GM19328 (cell line): ENCODE data around the gene CDC42SE2.
"Not testable (repeated sequence)": the region's sequence is repeated elsewhere in the genome, so short reads cannot be mapped to it uniquely, and the experiment has no call there.

ENCODE experiments used
- ATAC-seq: cut with Tn5 transposase; IDR thresholded peaks from one replicate; pipeline ENCODE4 v1.9.1; 2021; ENCODE audit warnings: mild to moderate bottlenecking, moderate library complexity; ENCODE audit not compliant: unreplicated experiment

The CDC42SE2 gene

GRCh38 chr5:131386779-131387178 lies 122.9 kb downstream of the CDC42SE2 start:
- ATAC-seq, result no peak

- no peak for ATAC-seq
Observed at GRCh38 chr5:131387255-131387654, 123.4 kb downstream of the CDC42SE2 start.

- no peak for ATAC-seq
Observed at GRCh38 chr5:131389096-131389868, 125.4 kb downstream of the CDC42SE2 start.

- no peak for ATAC-seq
Observed at GRCh38 chr5:131389869-131390265, 126.0 kb downstream of the CDC42SE2 start.

GRCh38 chr5:131392466-131393095 lies 128.7 kb downstream of the CDC42SE2 start:
- ATAC-seq, result no peak

GRCh38 chr5:131393498-131393968 lies 129.7 kb downstream of the CDC42SE2 start:
- ATAC-seq, result no peak

GRCh38 chr5:131394128-131394527 lies 130.3 kb downstream of the CDC42SE2 start:
- ATAC-seq, result peak; percentile 56

- ATAC-seq, result peak; percentile 78
Observed at GRCh38 chr5:131396015-131396414, 132.2 kb downstream of the CDC42SE2 start.

GRCh38 chr5:131396630-131397273 lies 132.9 kb downstream of the CDC42SE2 start:
- no peak for ATAC-seq

GRCh38 chr5:131399007-131399406 lies 135.2 kb downstream of the CDC42SE2 start:
- ATAC-seq, result not testable (repeated sequence)

GRCh38 chr5:131400585-131400984 lies 136.7 kb downstream of the CDC42SE2 start:
- ATAC-seq, result no peak

- no peak for ATAC-seq
Observed at GRCh38 chr5:131405674-131406073, 141.8 kb downstream of the CDC42SE2 start.

- ATAC-seq, result no peak
Observed at GRCh38 chr5:131406076-131406475, 142.2 kb downstream of the CDC42SE2 start.

- no peak for ATAC-seq
Observed at GRCh38 chr5:131406975-131407638, 143.3 kb downstream of the CDC42SE2 start.

- ATAC-seq, result peak; percentile 69
Observed at GRCh38 chr5:131413605-131414559, 150.0 kb downstream of the CDC42SE2 start.

GRCh38 chr5:131416729-131417128 lies 152.9 kb downstream of the CDC42SE2 start:
- peak; percentile 49 for ATAC-seq

- peak; percentile 35 for ATAC-seq
Observed at GRCh38 chr5:131417240-131417869, 153.5 kb downstream of the CDC42SE2 start.

GRCh38 chr5:131418846-131419245 lies 155.0 kb downstream of the CDC42SE2 start:
- ATAC-seq, result no peak

- no peak for ATAC-seq
Observed at GRCh38 chr5:131419877-131420276, 156.0 kb downstream of the CDC42SE2 start.

GRCh38 chr5:131423056-131423455 lies 159.2 kb downstream of the CDC42SE2 start:
- no peak for ATAC-seq
